NCI-H2107 (cell line): Measurements from ENCODE around the gene NPR2.
A peak's percentile ranks its signal among the peaks of the same experiment; 100 is the strongest.

Experiments used
- DNase-seq: peaks from one replicate; lab custom pipeline; 2025; lab: John Stamatoyannopoulos, UW

The NPR2 gene

DNA sequence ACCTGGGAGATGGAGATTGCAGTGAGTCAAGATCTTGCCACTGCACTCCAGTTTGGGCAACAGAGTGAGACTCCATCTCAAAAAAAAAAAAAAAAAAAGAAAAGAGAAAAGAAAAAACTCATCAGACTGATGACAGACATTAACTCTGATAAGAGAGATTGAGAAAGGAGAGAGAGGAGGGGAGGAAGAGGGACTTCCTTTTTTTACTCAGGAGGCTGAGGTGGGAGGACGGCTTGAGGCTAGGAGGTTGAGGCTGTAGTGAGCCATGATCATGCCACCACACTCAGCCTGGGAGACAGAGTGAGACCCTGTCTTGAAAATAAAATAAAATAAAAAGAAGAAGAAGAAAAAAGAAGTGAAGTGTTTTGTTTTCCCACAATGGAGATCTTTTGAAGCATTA lies 27.6 kb upstream of the NPR2 start:
- no peak for DNase-seq

GRCh38 chr9:35766997-35767396 lies 24.4 kb upstream of the NPR2 start:
- no peak for DNase-seq

DNA sequence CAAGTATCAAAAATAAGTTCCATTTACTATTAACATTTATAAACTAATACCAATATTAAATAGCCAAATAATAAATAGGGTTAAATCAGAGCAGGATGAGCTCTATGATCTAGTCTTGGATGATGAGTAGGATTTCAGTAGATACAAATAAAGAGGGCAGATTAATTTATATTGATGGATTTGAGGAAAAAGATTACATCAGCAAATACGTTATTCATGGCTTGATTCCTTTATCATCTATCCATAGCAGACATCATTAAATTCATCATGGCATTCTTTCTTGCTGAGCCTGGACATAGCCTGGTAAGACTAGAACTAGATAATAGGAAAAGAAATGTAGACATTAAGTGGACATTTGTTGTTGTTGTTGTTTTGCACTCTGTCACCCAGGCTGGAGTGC lies 23.9 kb upstream of the NPR2 start:
- DNase-seq: no peak

GRCh38 chr9:35769763-35770162 lies 21.6 kb upstream of the NPR2 start:
- DNase-seq: no peak

GRCh38 chr9:35771075-35771433 lies 20.3 kb upstream of the NPR2 start:
- no peak for DNase-seq

- no peak for DNase-seq
Measured at GRCh38 chr9:35771534-35771933, 19.9 kb upstream of the NPR2 start.

GRCh38 chr9:35771943-35772342 lies 19.4 kb upstream of the NPR2 start:
- DNase-seq: no peak

- no peak for DNase-seq
Measured at GRCh38 chr9:35774907-35775635, 16.3 kb upstream of the NPR2 start.

GRCh38 chr9:35776018-35776417 lies 15.4 kb upstream of the NPR2 start:
- DNase-seq: peak; percentile 83

GRCh38 chr9:35778496-35778895 lies 12.9 kb upstream of the NPR2 start:
- no peak for DNase-seq

GRCh38 chr9:35781066-35781465 lies 10.3 kb upstream of the NPR2 start:
- DNase-seq: no peak

GRCh38 chr9:35783418-35783817 lies 8.0 kb upstream of the NPR2 start:
- no peak for DNase-seq

DNA sequence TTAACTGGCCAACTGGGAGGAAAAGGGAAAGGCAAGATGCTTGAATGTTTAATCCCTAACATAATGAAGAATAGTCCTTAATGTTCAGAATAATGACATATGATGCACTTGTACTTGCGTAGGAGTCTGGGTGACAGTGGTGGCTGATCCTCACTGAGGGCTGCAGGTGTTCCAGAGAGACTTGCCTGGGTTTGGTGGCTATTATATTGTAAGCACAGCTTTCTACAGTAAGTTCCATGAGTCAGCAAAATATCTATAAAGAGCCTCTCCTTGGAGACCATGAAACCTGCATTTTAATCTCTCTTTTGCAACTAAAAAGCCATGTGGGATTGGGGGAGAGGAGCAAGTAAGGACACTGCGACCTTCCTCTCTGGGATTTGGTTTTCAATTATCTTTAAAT lies 1.9 kb upstream of the NPR2 start:
- no peak for DNase-seq

GRCh38 chr9:35790025-35790384 lies 1.4 kb upstream of the NPR2 start:
- no peak for DNase-seq

- DNase-seq: peak; percentile 53
Measured at GRCh38 chr9:35790385-35791296, 750 bp upstream of the NPR2 start.

- no peak for DNase-seq
Measured at GRCh38 chr9:35792024-35792813, 828 bp downstream of the NPR2 start.

- DNase-seq: no peak
Measured at GRCh38 chr9:35792826-35793225, 1.4 kb downstream of the NPR2 start.

DNA sequence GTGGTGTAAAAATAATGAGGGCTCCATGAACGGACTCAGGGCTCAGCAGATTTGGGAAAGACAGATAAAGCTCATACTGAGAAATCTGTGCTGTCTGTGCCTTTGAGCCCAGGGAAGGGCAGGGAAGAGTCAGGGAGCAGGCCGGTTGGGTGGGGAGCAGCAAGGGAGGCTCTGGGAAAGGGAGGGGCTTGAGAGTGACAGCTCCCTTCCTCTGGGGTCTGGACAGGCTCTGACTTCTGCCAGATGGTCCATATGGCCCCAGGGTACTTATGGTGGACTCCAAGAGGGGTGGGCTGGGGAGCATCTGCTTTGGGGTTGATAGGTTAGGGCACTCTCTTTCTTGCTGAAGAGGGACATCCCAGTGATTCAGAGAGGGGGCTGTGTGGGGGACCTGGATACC lies 2.1 kb downstream of the NPR2 start:
- DNase-seq: no peak

DNA sequence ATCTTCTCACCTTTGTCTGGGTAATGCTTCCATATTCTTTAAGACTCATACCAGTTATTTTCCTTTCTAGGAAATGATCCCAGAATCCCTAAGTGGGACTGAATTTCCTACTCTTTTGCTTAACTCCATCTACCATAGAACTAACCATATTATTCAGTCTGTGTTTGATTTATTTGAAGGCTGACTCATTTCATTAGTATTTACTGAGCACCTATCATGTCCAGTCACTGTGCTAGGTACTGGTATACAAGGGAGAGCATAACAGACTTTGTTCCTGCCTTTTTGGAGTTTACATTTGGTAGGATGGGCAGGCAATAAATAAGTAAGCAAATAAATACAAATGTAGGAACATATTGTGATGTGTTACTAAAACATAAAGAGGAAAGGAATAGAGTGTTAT lies 4.3 kb downstream of the NPR2 start:
- DNase-seq: no peak

GRCh38 chr9:35797311-35798109 lies 6.1 kb downstream of the NPR2 start:
- no peak for DNase-seq

DNA sequence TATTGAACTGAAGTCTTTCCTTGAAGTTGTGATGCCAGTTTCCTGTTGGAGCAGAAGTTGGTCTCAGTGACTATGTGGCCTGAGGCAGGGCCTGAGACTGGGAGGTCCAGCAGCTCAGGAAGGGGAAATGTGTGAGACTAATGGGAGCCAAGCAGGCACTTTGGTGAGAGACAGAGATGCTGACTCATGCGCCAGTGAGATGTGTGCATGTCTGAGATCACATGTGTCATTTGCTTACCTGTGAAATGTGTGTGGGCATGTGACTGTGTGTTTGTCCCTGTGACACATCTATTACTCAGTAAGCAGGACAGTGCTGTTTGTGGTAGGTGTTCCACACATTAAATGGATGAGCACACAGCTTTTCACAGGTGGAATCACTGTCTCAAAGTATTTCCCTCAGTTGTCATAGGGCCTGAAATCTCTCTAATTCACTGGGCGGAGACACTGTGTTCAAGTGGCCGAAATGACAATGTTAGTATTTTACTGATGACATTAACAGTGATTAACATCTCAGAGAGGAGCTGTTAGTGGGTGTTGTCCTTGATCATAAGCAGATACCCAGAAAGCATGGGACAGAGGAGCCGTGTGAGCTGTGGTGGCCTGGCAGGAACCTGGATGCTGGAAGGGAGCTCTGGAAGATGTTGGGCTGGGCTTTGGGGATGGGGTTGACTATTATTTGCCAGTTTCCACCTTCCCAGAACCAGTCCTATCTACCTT lies 7.4 kb downstream of the NPR2 start:
- DNase-seq: no peak
